RWPE1 (cell line): Measurements from ENCODE around the gene AFG1L.
"Not testable (repeated sequence)": the region's sequence is repeated elsewhere in the genome, so short reads cannot be mapped to it uniquely, and the experiment has no call there.

Source experiments
- CTCF ChIA-PET: fragments of 350-600 bp; sonication (Branson Sonifier 250); formaldehyde crosslinking; extraction: SDS; loops from one replicate; lab custom pipeline; 2021; lab: Yijun Ruan, JAX
- POLR2A ChIA-PET: fragments of 400-600 bp; formaldehyde crosslinking; extraction: SDS; loops from one replicate; lab custom pipeline; 2020; ENCODE audit warnings: antibody characterized with exemption; ENCODE audit not compliant: low non-redundant PET; lab: Yijun Ruan, JAX
- DNase-seq: peaks from one replicate; pipeline ENCODE4 v3.0.0; 2012; ENCODE audit warnings: low spot score
- H3K27ac ChIP-seq: fragments of 450-650 bp; 2 replicates; pipeline ENCODE4 v1.5.1; 2017
- CTCF ChIP-seq: fragments of 450-650 bp; conservative IDR thresholded peaks from 2 replicates; pipeline ENCODE4 v1.5.1; 2017; ENCODE audit warnings: low read depth, mild to moderate bottlenecking

AFG1L gene

GRCh38 chr6:108295676-108296075, 822 bp downstream of the AFG1L start:
- POLR2A ChIA-PET: no interaction called here

GRCh38 chr6:108302386-108302785, 7.5 kb downstream of the AFG1L start:
- ChIA-PET CTCF (interaction anchor here (0.7 kb wide), 1 partner anchor 54 kb away, joined by 3 read pairs; no protein-coding TSS in a partner anchor), POLR2A (no interaction called here)
- no peak for TF ChIP-seq CTCF
- DNase-seq: no peak
- no peak overlapping the region for H3K27ac ChIP-seq

More at GRCh38 chr6:108295676-108296075, 822 bp downstream of the AFG1L start:
- H3K27ac ChIP-seq: peak overlapping the region; percentile 94
- CTCF ChIA-PET: no interaction called here
- DNase-seq: no peak
- no peak for TF ChIP-seq CTCF

- no peak overlapping the region for H3K27ac ChIP-seq
- ChIA-PET CTCF (no interaction called here), POLR2A (no interaction called here)
- DNase-seq: no peak
- TF ChIP-seq CTCF: no peak
These were observed 9.8 kb downstream of the AFG1L start for GRCh38 chr6:108304646-108305045.

GRCh38 chr6:108308641-108309040, 13.8 kb downstream of the AFG1L start:
- H3K27ac ChIP-seq, DNase-seq, POLR2A ChIA-PET, CTCF ChIA-PET: not testable (repeated sequence)

GRCh38 chr6:108309844-108310243, 15.0 kb downstream of the AFG1L start:
- DNase-seq: no peak
- no peak overlapping the region for H3K27ac ChIP-seq
- TF ChIP-seq CTCF: no peak
- POLR2A ChIA-PET: no interaction called here
- CTCF ChIA-PET: interaction anchor here (0.7 to 1.0 kb wide), 2 partner anchors 132 to 182 kb away, joined by 3 read pairs; no protein-coding TSS in a partner anchor

GRCh38 chr6:108312605-108313004, 17.8 kb downstream of the AFG1L start:
- no peak for DNase-seq
- no peak for TF ChIP-seq CTCF
- H3K27ac ChIP-seq: no peak overlapping the region
- POLR2A ChIA-PET: no interaction called here
- CTCF ChIA-PET: interaction anchor here (0.8 kb wide), 1 partner anchor 10 kb away, joined by 4 read pairs; no protein-coding TSS in a partner anchor

GRCh38 chr6:108321253-108321747, 26.4 kb downstream of the AFG1L start:
- POLR2A ChIA-PET: no interaction called here

More at GRCh38 chr6:108321253-108321747, 26.4 kb downstream of the AFG1L start:
- DNase-seq: no peak
- TF ChIP-seq CTCF: no peak
- CTCF ChIA-PET: interaction anchor here (0.6 kb wide), 1 partner anchor 404 kb away, joined by 3 read pairs; no protein-coding TSS in a partner anchor
- H3K27ac ChIP-seq: no peak overlapping the region
